ENCODE measurements around the gene PRAMEF20.

Gene PRAMEF20

DNA sequence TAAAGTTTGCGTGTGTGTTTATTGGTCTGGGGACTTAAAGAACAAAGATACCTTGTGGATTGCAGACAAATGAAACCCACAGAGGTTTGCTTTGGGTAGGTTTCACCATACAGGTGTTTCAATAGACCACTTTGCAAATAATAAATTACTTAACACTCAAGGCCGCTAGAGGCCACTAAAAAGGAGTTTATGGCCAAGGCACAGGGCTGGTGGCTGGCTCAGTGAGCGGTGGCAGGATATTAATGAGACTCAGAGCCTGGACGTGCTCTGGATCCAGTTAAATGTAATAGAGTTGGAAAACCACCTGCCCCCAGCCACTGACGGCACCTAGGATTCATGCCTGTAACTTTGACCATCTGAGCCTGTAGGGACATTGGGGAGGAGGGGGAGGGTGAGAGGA is 59.1 kb downstream of the PRAMEF20 start:
- Histone ChIP-seq H3K36me3 (ENCODE audit: insufficient read depth, low read depth, low read length) (no peaks in the 10 kb centered on the region), H3K27me3 (ENCODE audit: insufficient read depth, low read length) (no peaks in the 10 kb centered on the region), H3K4me3 (ENCODE audit: low read length) (no peak overlapping the region), H3K9me3 (ENCODE audit: insufficient read depth, low read depth, low read length) (peaks cover 11% of the 10 kb centered on the region; the same call in 1 of the 2 replicates), H3K27ac (ENCODE audit: low read length) (no peak overlapping the region), H3K4me1 (ENCODE audit: insufficient read depth, low read length) (no peaks in the 10 kb centered on the region), H3K9ac (ENCODE audit: low read depth, low read length) (no peak overlapping the region)

All from iPS-20b (cell line).